ENCODE data around the gene AP1G2.

- TF ChIP-seq CTCF (IDR thresholded peaks at IDR 0.05): no peak
- TF ChIP-seq REST (IDR thresholded peaks at IDR 0.05): no peak
- TF ChIP-seq RAD21 (conservative IDR thresholded peaks at IDR 0.05 in 1 of 2, IDR thresholded peaks at IDR 0.05 in 1 of 2): no peak
- no peak for TF ChIP-seq CEBPB (IDR thresholded peaks at IDR 0.05)
- no peak for TF ChIP-seq ELK1 (IDR thresholded peaks at IDR 0.05; ENCODE audit: low read depth, low read length)
- no peak for TF ChIP-seq POLR2A (IDR thresholded peaks at IDR 0.05; ENCODE audit: low read length)
- TF ChIP-seq RFX5 (IDR thresholded peaks at IDR 0.05): no peak
- no peak for TF ChIP-seq RCOR1 (IDR thresholded peaks at IDR 0.05; ENCODE audit: low read depth, low read length)
- no peak for TF ChIP-seq RARB (CRISPR knock-in tag; IDR thresholded peaks at IDR 0.05)
These were observed 53.6 kb downstream of the AP1G2 start for GRCh38 chr14:23513818-23514643.

All from A549 (cell line).